ENCODE measurements around the gene NT5M. TPM values are rescaled to one million over a fixed set of nuclear protein-coding genes. Genes with fewer than 3 reads are reported as not detected.

Gene NT5M
- total RNA-seq, 1 donor: 0.36 TPM

GRCh38 chr17:17320188-17320910 lies 17.2 kb downstream of the NT5M start:
- Histone ChIP-seq H3K9me3 (ENCODE audit: low read depth, low read length) (no peaks in the 10 kb centered on the region), H3K27me3 (ENCODE audit: insufficient read depth, low read length) (no peaks in the 10 kb centered on the region), H3K4me2 (ENCODE audit: insufficient read depth, low read length) (no peak overlapping the region), H4K20me1 (ENCODE audit: insufficient read depth, low read length) (no peaks in the 10 kb centered on the region), H2AFZ (ENCODE audit: low read length) (no peak overlapping the region), H3K4me3 (ENCODE audit: insufficient read depth, low read length) (no peak overlapping the region), H3K79me2 (ENCODE audit: insufficient read depth, low read length) (no peaks in the 10 kb centered on the region), H3K27ac (ENCODE audit: low read depth, low read length) (no peak overlapping the region), H3K4me1 (ENCODE audit: insufficient read depth, low read length) (no peaks in the 10 kb centered on the region), H3K36me3 (ENCODE audit: insufficient read depth, low read length) (no peaks in the 10 kb centered on the region)
- no peak for DNase-seq (ENCODE audit: insufficient read length, low spot score, missing footprints)
- no peak for TF ChIP-seq CTCF (IDR thresholded peaks at IDR 0.05; ENCODE audit: extremely low read depth, low read depth, low read length)

- no peaks in the 10 kb centered on the region for H4K20me1 ChIP-seq (ENCODE audit: insufficient read depth, low read length)
- no peak overlapping the region for H3K4me3 ChIP-seq (ENCODE audit: insufficient read depth, low read length)
- no peak overlapping the region for H2AFZ ChIP-seq (ENCODE audit: low read length)
- no peaks in the 10 kb centered on the region for H3K79me2 ChIP-seq (ENCODE audit: insufficient read depth, low read length)
- H3K4me1 ChIP-seq (ENCODE audit: insufficient read depth, low read length): no peaks in the 10 kb centered on the region
- H3K36me3 ChIP-seq (ENCODE audit: insufficient read depth, low read length): no peaks in the 10 kb centered on the region
- no peak for DNase-seq (ENCODE audit: insufficient read length, low spot score, missing footprints)
- no peak overlapping the region for H3K4me2 ChIP-seq (ENCODE audit: insufficient read depth, low read length)
- TF ChIP-seq CTCF (IDR thresholded peaks at IDR 0.05; ENCODE audit: extremely low read depth, low read depth, low read length): no peak
- no peaks in the 10 kb centered on the region for H3K9me3 ChIP-seq (ENCODE audit: low read depth, low read length)
- H3K27me3 ChIP-seq (ENCODE audit: insufficient read depth, low read length): no peaks in the 10 kb centered on the region
- no peak overlapping the region for H3K27ac ChIP-seq (ENCODE audit: low read depth, low read length)
Observed at GRCh38 chr17:17320911-17321220, 17.7 kb downstream of the NT5M start.

GRCh38 chr17:17321356-17322025 lies 18.3 kb downstream of the NT5M start:
- Histone ChIP-seq H3K27ac (ENCODE audit: low read depth, low read length) (no peak overlapping the region), H2AFZ (ENCODE audit: low read length) (no peak overlapping the region)

More at GRCh38 chr17:17321356-17322025, 18.3 kb downstream of the NT5M start:
- no peak overlapping the region for H3K4me2 ChIP-seq (ENCODE audit: insufficient read depth, low read length)
- DNase-seq (ENCODE audit: insufficient read length, low spot score, missing footprints): no peak
- H3K27me3 ChIP-seq (ENCODE audit: insufficient read depth, low read length): no peaks in the 10 kb centered on the region
- H3K79me2 ChIP-seq (ENCODE audit: insufficient read depth, low read length): no peaks in the 10 kb centered on the region
- H4K20me1 ChIP-seq (ENCODE audit: insufficient read depth, low read length): no peaks in the 10 kb centered on the region
- no peak for TF ChIP-seq CTCF (IDR thresholded peaks at IDR 0.05; ENCODE audit: extremely low read depth, low read depth, low read length)
- no peaks in the 10 kb centered on the region for H3K36me3 ChIP-seq (ENCODE audit: insufficient read depth, low read length)
- H3K4me3 ChIP-seq (ENCODE audit: insufficient read depth, low read length): no peak overlapping the region
- no peaks in the 10 kb centered on the region for H3K9me3 ChIP-seq (ENCODE audit: low read depth, low read length)
- H3K4me1 ChIP-seq (ENCODE audit: insufficient read depth, low read length): no peaks in the 10 kb centered on the region
